IPS DF 19.7 (cell line): ENCODE measurements around the gene CLSTN2.

Source experiments
- DNase-seq: peaks from one replicate; pipeline ENCODE4 v3.0.0-alpha.2; 2013; ENCODE audit warnings: low read depth, low spot score

Gene CLSTN2

GRCh38 chr3:140341817-140342403 is 406.9 kb downstream of the CLSTN2 start:
- peak; percentile 88 for DNase-seq

GRCh38 chr3:140342668-140343067 is 407.7 kb downstream of the CLSTN2 start:
- no peak for DNase-seq

- no peak for DNase-seq
Observed at GRCh38 chr3:140343211-140344081, 408.5 kb downstream of the CLSTN2 start.

GRCh38 chr3:140344082-140344454 is 409.1 kb downstream of the CLSTN2 start:
- DNase-seq = no peak

GRCh38 chr3:140344601-140345205 is 409.7 kb downstream of the CLSTN2 start:
- no peak for DNase-seq

GRCh38 chr3:140347151-140347550 is 412.2 kb downstream of the CLSTN2 start:
- DNase-seq = no peak

- DNase-seq = no peak
Observed at GRCh38 chr3:140349938-140350337, 415.0 kb downstream of the CLSTN2 start.

GRCh38 chr3:140351466-140351865 is 416.5 kb downstream of the CLSTN2 start:
- no peak for DNase-seq

- no peak for DNase-seq
Observed at GRCh38 chr3:140355481-140355880, 420.5 kb downstream of the CLSTN2 start.

- no peak for DNase-seq
Observed at GRCh38 chr3:140358686-140359085, 423.7 kb downstream of the CLSTN2 start.

- no peak for DNase-seq
Observed at GRCh38 chr3:140359233-140359995, 424.4 kb downstream of the CLSTN2 start.

- DNase-seq = no peak
Observed at GRCh38 chr3:140360332-140360731, 425.3 kb downstream of the CLSTN2 start.

GRCh38 chr3:140363801-140364200 is 428.8 kb downstream of the CLSTN2 start:
- DNase-seq = no peak

- DNase-seq = no peak
Observed at GRCh38 chr3:140365872-140366697, 431.1 kb downstream of the CLSTN2 start.

- DNase-seq = no peak
Observed at GRCh38 chr3:140368223-140368811, 433.3 kb downstream of the CLSTN2 start.

- DNase-seq = no peak
Observed at GRCh38 chr3:140370686-140371085, 435.7 kb downstream of the CLSTN2 start.

GRCh38 chr3:140373234-140373633 is 438.2 kb downstream of the CLSTN2 start:
- DNase-seq = no peak

- no peak for DNase-seq
Observed at GRCh38 chr3:140375002-140375401, 440.0 kb downstream of the CLSTN2 start.

GRCh38 chr3:140376136-140376889 is 441.3 kb downstream of the CLSTN2 start:
- DNase-seq = no peak

- DNase-seq = no peak
Observed at GRCh38 chr3:140377644-140378043, 442.7 kb downstream of the CLSTN2 start.
